Neural progenitor cell (in vitro differentiated cells): ENCODE measurements around the gene MTMR1. TPM values are rescaled to one million over a fixed set of nuclear protein-coding genes. Genes with fewer than 3 reads are reported as not detected.

Experiments
- DNase-seq: peaks from one replicate; pipeline ENCODE4 v3.0.0-alpha.2; 2016; ENCODE audit warnings: low spot score
- H2AFZ ChIP-seq: fragments of 200-600 bp; sonication (generic); replicated peaks from 2 replicates; pipeline ENCODE4 v1.6.1; 2016; ENCODE audit warnings: antibody characterized with exemption
- H3F3A ChIP-seq: fragments of 200-600 bp; sonication (generic); 2 replicates; pipeline ENCODE4 v1.6.1; 2016; ENCODE audit warnings: antibody characterized with exemption, low read depth
- H3K27ac ChIP-seq: fragments of 200-600 bp; sonication (generic); 2 replicates; pipeline ENCODE4 v1.5.1; 2016; ENCODE audit warnings: mild to moderate bottlenecking
- H3K27me3 ChIP-seq: fragments of 200-600 bp; sonication (generic); 2 replicates; pipeline ENCODE4 v1.6.1; 2016; ENCODE audit warnings: mild to moderate bottlenecking, moderate library complexity
- H3K36me3 ChIP-seq: fragments of 200-600 bp; sonication (generic); 2 replicates; pipeline ENCODE4 v1.5.1; 2016
- H3K4me1 ChIP-seq: fragments of 200-600 bp; sonication (generic); 2 replicates; pipeline ENCODE4 v1.6.1; 2016; ENCODE audit warnings: mixed run types
- H3K4me2 ChIP-seq: fragments of 200-600 bp; sonication (generic); 2 replicates; pipeline ENCODE4 v1.6.1; 2016
- H3K4me3 ChIP-seq: fragments of 200-600 bp; sonication (generic); 2 replicates; pipeline ENCODE4 v1.5.1; 2016
- H3K79me2 ChIP-seq: fragments of 200-600 bp; sonication (generic); 2 replicates; pipeline ENCODE4 v1.6.1; 2016; ENCODE audit warnings: low read depth
- H3K9ac ChIP-seq: fragments of 200-600 bp; sonication (generic); 2 replicates; pipeline ENCODE4 v1.6.1; 2016
- H3K9me3 ChIP-seq: fragments of 200-600 bp; sonication (generic); 2 replicates; pipeline ENCODE4 v1.5.1; 2016; ENCODE audit warnings: low read depth
- H4K20me1 ChIP-seq: fragments of 200-600 bp; sonication (generic); 2 replicates; pipeline ENCODE4 v1.6.1; 2016; ENCODE audit warnings: low read depth
- H3K27ac Mint-ChIP-seq: 3 replicates; pipeline ENCODE4 v1.8.0; 2021; ENCODE audit warnings: mixed read lengths
- H3K27me3 Mint-ChIP-seq: 2 replicates; pipeline ENCODE4 v1.8.0; 2022; ENCODE audit warnings: low read depth, mild to moderate bottlenecking, inconsistent platforms, moderate library complexity, mixed read lengths; ENCODE audit not compliant: insufficient read depth
- H3K36me3 Mint-ChIP-seq: 3 replicates; pipeline ENCODE4 v1.8.0; 2021; ENCODE audit warnings: mixed read lengths
- H3K4me1 Mint-ChIP-seq: 3 replicates; pipeline ENCODE4 v1.8.0; 2021; ENCODE audit warnings: mixed read lengths
- H3K4me3 Mint-ChIP-seq: 3 replicates; pipeline ENCODE4 v1.8.0; 2021; ENCODE audit warnings: mild to moderate bottlenecking, moderate library complexity, mixed read lengths
- H3K9me3 Mint-ChIP-seq: 3 replicates; pipeline ENCODE4 v1.8.0; 2020; ENCODE audit warnings: mixed read lengths
- EZH2 ChIP-seq: fragments of 200-600 bp; sonication (generic); IDR thresholded peaks from 2 replicates; pipeline ENCODE4 v1.6.1; 2017; ENCODE audit warnings: antibody characterized with exemption, mild to moderate bottlenecking, moderate library complexity
- EZH2phosphoT487 ChIP-seq: fragments of 200-600 bp; sonication (generic); IDR thresholded peaks from 2 replicates; pipeline ENCODE4 v1.6.1; 2017; ENCODE audit warnings: antibody characterized with exemption
- total RNA-seq: library from RNA; depleted of rRNA; stranded (reverse); fragments of >200 nt; gene quantifications from 2 replicates; pipeline ENCODE4 v1.2.3, GENCODE V29; 2015; ENCODE audit warnings: low replicate concordance
- TF ChIP-seq, protein P1 (sequence below): fragments of 200-600 bp; sonication (generic); IDR thresholded peaks from 2 replicates; pipeline ENCODE4 v1.5.1; 2017; ENCODE audit warnings: antibody characterized with exemption, mild to moderate bottlenecking

Gene MTMR1
- total RNA-seq, 1 donor from 2014 or later: 18.0 TPM

DNA sequence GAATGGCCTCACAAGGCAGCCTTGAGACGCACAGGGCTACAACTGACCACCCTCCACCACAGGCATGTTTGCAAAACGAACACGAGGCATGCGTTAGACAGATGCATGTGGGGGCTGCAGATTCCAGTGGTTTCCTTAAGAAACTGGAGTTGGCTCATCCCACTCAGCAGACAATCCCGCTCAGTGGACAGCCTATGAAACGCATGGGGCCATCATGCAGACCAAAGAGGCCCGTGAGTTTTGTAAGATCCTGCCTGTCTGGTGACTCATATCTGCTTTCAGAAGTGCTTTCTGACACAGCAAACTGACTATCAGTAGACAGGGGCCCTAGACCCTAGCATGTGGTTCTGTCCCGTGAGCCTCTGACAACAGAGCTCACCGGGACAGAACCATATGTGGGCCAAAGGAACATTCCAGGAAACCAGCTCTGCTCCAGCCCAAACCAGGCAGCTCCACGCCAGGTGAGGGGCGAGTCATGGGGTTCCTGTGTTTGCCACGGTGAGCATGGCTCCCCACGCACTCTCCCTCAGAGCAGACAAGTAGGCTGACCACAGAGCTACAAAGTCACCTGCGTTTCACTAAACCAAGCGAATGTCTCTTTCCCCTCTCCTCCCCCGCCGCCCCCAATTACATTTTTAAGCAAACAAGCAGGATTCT lies 74.4 kb downstream of the MTMR1 start:
- Histone ChIP-seq H2AFZ (no peak overlapping the region), H3F3A (no peaks in the 10 kb centered on the region), H3K9ac (no peak overlapping the region), H3K9me3 (no peaks in the 10 kb centered on the region), H3K27ac (no peak overlapping the region), H3K4me3 (no peak overlapping the region), H3K4me2 (no peak overlapping the region), H3K4me1 (peaks cover 4% of the 10 kb centered on the region), H4K20me1 (no peaks in the 10 kb centered on the region), H3K36me3 (no peaks in the 10 kb centered on the region), H3K27me3 (no peaks in the 10 kb centered on the region), H3K79me2 (no peaks in the 10 kb centered on the region)
- no peak for DNase-seq
- no peak overlapping the region for H3K4me3 Mint-ChIP-seq
- H3K27me3 Mint-ChIP-seq: no peaks in the 10 kb centered on the region
- TF ChIP-seq, protein P1, sequence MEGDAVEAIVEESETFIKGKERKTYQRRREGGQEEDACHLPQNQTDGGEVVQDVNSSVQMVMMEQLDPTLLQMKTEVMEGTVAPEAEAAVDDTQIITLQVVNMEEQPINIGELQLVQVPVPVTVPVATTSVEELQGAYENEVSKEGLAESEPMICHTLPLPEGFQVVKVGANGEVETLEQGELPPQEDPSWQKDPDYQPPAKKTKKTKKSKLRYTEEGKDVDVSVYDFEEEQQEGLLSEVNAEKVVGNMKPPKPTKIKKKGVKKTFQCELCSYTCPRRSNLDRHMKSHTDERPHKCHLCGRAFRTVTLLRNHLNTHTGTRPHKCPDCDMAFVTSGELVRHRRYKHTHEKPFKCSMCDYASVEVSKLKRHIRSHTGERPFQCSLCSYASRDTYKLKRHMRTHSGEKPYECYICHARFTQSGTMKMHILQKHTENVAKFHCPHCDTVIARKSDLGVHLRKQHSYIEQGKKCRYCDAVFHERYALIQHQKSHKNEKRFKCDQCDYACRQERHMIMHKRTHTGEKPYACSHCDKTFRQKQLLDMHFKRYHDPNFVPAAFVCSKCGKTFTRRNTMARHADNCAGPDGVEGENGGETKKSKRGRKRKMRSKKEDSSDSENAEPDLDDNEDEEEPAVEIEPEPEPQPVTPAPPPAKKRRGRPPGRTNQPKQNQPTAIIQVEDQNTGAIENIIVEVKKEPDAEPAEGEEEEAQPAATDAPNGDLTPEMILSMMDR: no peak
- TF ChIP-seq EZH2phosphoT487 (no peak), EZH2 (no peak)
- H3K36me3 Mint-ChIP-seq: peaks cover 3% of the 10 kb centered on the region
- peaks cover 2% of the 10 kb centered on the region for H3K9me3 Mint-ChIP-seq
- no peak overlapping the region for H3K27ac Mint-ChIP-seq
- H3K4me1 Mint-ChIP-seq: peaks cover 11% of the 10 kb centered on the region

DNA sequence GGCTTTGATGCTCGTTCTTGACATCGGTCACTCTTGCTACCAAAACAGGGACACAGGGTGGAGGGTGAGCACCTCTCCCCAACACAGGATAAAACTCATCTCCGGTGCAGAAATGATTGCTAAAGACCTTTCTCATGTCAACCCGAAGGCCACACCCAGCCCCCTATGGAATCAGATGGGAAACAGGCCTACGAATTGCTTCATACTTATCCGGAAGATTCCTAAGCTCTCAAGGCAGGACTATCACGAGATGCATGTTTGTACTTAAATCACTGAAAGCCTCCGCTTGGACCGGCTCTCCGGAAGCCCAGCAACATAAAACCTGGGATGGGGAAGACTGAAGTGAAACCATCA lies 74.9 kb downstream of the MTMR1 start:
- H3K27me3 ChIP-seq: no peaks in the 10 kb centered on the region
- no peak overlapping the region for H3K4me3 ChIP-seq
- no peak overlapping the region for H3K27ac Mint-ChIP-seq
- H3K27me3 Mint-ChIP-seq: no peaks in the 10 kb centered on the region
- H3K4me3 Mint-ChIP-seq: no peak overlapping the region
- TF ChIP-seq, protein P1: no peak
- no peak for TF ChIP-seq EZH2phosphoT487
- no peak for TF ChIP-seq EZH2
- no peak for DNase-seq
- H3K27ac ChIP-seq: no peak overlapping the region
- H4K20me1 ChIP-seq: no peaks in the 10 kb centered on the region
- H3K36me3 Mint-ChIP-seq: peaks cover 3% of the 10 kb centered on the region
- no peaks in the 10 kb centered on the region for H3K79me2 ChIP-seq
- no peaks in the 10 kb centered on the region for H3K9me3 ChIP-seq
- H3K4me1 ChIP-seq: peaks cover 4% of the 10 kb centered on the region
- peaks cover 2% of the 10 kb centered on the region for H3K9me3 Mint-ChIP-seq
- H3K4me2 ChIP-seq: no peak overlapping the region
- H3F3A ChIP-seq: no peaks in the 10 kb centered on the region
- H3K36me3 ChIP-seq: no peaks in the 10 kb centered on the region
- H3K4me1 Mint-ChIP-seq: peaks cover 8% of the 10 kb centered on the region
- no peak overlapping the region for H3K9ac ChIP-seq
- no peak overlapping the region for H2AFZ ChIP-seq

DNA sequence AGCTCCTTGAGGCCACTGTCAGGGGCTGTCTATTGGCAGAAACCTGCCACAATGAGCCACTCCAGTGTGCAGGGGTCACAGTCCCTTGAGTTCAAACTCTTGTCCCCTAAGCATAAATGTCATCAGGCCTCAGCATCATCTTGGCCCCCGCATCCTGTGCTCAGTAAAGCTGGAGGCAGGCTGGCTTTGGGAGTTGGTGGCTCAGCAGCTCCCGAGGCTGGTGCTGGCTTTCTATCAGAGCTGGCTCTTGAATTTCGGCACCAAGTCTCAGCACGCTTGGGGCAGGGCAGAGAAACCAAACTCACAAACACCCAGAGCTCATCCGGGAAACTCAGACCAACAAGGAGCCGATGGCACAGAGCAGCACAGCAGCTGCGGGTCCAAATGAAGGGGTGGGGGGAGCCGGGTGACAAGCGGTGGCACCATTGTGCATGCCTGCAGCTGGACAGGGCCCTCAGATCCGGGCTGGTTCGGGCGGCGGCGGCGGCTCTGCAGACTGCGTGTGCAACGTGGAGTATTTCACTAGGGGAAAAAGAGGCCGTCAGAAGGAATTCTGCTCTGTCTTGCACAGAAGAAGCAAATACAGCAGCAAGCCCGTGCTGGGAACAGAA lies 75.5 kb downstream of the MTMR1 start:
- H3K4me3 ChIP-seq: no peak overlapping the region
- H3K4me3 Mint-ChIP-seq: no peak overlapping the region
- H3K27ac Mint-ChIP-seq: no peak overlapping the region
- H3K4me1 ChIP-seq: peaks cover 4% of the 10 kb centered on the region
- no peak for DNase-seq
- H3K36me3 Mint-ChIP-seq: peaks cover 3% of the 10 kb centered on the region
- H4K20me1 ChIP-seq: no peaks in the 10 kb centered on the region
- H3F3A ChIP-seq: no peaks in the 10 kb centered on the region
- no peaks in the 10 kb centered on the region for H3K27me3 Mint-ChIP-seq
- peaks cover 5% of the 10 kb centered on the region for H3K4me1 Mint-ChIP-seq
- no peaks in the 10 kb centered on the region for H3K27me3 ChIP-seq
- H2AFZ ChIP-seq: no peak overlapping the region
- H3K27ac ChIP-seq: no peak overlapping the region
- H3K79me2 ChIP-seq: no peaks in the 10 kb centered on the region
- no peak overlapping the region for H3K9ac ChIP-seq
- TF ChIP-seq EZH2phosphoT487: no peak
- TF ChIP-seq, protein P1: no peak
- TF ChIP-seq EZH2: no peak
- H3K36me3 ChIP-seq: no peaks in the 10 kb centered on the region
- H3K9me3 ChIP-seq: no peaks in the 10 kb centered on the region
- no peak overlapping the region for H3K4me2 ChIP-seq
- peaks cover 2% of the 10 kb centered on the region for H3K9me3 Mint-ChIP-seq
